GM19240 (cell line): ENCODE measurements around the gene LTBP2.

Source experiments
- DNase-seq: peaks from one replicate; pipeline ENCODE4 v3.0.0; 2011; ENCODE audit warnings: low spot score; ENCODE audit not compliant: insufficient read length

LTBP2 gene

DNA sequence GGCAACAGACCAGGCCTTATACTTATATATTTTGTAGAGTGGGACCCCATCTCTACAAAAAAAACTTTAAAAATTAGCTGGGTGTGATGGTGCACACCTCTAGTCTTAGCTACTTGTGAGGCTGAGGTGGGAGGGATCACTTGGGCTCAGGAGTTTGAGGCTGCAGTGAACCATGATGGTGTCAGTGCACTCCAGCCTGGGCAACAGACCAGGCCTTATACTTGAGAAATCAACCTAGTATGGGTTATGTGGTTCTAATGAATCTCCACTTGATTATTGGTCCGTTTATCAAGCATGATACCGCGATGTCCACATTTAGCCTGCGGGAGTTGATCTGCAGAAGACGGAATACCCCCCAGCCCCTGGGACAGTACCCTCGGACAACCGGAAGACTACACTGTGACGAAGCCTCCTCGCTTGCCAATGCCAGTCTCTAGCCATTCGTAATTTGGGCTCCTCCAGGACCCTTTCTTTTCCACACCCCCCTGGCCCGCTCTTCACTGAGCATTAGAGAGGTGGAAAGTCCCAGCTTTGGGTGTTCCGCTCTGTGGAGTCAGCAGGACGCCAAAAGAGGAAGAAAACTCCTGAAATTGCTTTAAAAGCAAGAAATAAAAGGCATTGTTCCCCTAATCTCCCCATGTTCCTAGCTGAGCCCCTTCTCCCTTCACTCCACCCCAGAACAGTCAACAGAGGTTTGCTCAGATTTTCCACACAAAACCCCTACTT lies 19.4 kb downstream of the LTBP2 start:
- DNase-seq: no peak

DNA sequence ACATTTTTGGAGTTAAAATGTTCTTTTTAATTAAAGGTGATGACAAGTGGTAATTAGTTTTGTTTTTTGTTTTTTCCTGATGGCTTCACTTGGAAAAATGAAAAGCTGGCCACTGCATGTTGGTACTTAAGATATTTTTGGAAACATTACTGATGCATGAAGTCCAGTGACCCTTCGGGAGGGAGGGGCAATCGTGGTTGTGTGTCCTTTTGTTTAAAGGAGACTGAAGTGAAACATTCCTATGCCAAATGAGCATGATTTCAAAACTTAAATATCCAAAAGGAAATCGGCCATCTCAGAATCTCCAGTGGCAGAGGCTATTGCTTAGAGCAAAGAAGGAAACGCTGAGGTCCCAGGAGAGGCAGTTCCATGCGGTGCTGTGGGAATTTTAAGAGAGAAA lies 20.1 kb downstream of the LTBP2 start:
- no peak for DNase-seq

DNA sequence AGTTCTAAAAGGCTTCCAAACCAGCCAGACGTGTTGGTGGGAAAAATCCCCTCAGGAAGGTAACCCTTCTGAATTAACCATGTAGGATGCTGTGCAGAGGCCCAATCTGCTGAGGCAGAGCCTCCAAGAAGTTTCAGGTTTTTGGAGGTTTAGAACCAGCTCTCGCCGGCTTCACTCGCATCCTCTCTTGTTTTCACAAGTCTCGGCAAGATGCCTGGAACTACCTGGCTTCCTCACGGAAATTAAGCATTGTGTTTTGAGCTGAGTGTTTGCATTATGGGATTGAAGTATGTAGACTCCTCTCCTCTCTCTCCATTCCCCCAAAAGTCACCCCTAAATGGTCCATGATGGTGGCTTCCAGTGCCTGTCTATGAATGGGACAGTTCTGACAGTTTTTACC lies 20.6 kb downstream of the LTBP2 start:
- no peak for DNase-seq

DNA sequence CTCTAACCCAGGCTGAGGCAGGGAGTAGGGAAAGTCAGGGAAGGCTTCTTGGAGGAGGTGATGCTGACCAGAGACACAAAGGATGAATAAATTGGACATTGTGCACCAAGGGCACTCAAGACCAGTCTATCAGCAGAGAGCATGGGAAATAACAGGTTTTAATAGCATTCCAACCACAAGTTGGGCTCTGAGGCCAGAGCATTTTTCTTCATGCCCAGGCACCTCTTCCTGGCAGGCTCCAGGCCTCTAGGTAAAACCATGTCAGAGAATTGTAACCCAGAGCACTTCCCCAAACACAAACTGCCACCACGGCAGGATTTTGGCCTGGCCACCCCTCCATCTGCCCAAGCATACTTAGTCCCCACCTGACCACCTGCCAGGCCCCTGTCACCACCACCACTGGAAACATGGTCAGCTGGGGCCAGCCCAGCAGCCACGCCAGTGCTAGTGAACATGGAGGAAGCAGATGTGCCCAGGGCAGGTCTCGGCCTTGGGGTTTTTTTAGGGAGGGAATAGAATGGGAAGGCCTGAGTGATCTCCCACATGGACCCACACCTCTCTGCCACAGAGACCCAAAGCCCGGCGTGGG lies 22.7 kb downstream of the LTBP2 start:
- no peak for DNase-seq

- no peak for DNase-seq
Observed at GRCh38 chr14:74587363-74587707, 24.7 kb downstream of the LTBP2 start.

DNA sequence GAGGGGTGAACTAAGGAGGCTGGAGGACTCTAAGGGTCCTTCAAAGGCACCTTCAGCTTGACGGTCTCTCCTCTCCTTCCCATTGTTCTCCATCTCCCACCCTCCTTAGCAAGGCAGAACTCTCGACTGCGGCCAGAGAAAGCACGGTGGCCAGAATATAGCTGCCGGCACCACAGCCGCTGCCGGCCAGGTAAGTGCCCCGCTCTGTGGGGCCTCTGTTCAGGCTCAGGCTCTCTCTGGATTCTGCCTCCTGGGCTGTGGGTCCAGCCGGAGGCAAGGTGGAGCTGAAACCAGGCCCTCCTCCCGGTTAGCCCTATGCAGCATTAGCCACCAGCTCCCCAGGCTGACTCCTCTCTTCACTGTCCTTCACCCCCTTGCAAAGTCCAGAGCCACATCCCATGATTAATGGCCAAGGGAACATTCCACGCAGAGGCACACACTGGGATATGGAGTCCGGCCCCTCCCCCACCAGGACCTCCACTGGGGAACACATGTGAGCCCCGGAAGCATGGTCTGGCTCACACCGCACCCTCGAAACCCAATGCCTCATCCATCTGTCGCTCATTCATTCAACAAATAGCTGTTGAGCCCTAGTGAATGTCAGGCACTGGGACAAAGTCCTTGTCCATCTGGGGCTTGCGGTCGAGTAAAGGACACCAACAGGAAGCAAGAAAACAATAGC lies 25.2 kb downstream of the LTBP2 start:
- DNase-seq: no peak

DNA sequence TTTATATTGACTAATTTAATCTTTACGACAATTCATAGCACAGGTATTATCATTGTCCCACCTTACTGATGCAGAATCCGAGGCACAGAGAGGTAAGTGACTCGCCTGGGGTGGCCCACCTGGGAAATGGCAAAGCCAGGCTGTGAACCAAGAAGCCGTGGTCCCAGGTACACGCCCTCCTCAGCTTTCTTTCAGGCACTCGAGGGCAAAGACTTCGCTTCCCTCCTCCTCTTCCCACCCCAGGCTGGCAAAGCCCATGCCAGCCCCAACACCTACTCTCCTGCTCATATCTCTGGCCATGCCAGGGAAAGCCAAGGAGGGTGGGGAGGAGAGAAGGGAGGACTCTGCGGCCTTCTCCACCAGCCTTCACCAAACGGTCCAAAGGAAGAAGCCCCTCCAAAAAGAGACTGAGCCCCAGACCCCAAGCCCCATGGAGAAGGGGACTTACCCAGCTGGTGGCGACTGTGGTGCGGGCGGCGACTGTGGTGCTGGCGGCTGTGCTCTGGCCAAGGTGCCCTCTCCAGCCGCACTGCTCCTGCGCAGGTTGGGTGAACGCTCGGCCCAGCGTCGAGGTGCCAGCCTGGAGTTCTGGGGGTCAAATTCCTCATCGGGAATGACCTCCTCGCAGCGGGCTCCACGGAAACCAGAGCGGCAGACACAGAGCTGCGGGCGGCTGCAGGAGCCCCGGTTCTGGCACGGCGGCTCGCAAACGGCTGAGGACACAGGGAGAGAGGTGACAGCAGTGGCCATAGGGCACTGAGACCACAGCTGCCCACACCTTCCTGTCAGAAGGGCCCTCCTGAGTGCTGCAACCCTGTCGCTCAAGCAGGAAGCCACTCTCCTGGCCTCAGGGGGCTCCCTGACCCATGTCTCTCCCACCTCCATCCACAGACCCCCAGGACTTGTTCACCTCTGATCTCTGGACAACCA lies 26.4 kb downstream of the LTBP2 start:
- no peak for DNase-seq

DNA sequence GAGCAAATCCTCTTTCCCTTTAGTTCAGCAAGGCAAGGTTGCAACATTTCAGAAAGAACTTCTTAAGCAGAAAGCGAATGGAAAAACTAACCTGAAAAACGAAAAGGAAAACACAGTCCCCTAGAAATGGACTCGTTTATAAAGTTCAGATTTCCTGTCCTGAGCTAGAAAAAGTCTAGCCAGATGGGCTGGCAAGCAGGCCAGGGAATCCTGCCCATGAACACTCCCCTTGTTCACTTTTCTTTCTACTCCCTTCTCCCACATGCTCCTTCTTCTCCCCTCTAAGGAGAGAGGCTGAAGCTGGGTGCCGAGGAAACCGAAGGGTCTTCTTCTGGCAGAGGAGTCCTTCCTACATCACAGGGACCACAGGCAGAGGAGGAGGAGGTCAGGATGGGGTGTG lies 27.1 kb downstream of the LTBP2 start:
- no peak for DNase-seq

DNA sequence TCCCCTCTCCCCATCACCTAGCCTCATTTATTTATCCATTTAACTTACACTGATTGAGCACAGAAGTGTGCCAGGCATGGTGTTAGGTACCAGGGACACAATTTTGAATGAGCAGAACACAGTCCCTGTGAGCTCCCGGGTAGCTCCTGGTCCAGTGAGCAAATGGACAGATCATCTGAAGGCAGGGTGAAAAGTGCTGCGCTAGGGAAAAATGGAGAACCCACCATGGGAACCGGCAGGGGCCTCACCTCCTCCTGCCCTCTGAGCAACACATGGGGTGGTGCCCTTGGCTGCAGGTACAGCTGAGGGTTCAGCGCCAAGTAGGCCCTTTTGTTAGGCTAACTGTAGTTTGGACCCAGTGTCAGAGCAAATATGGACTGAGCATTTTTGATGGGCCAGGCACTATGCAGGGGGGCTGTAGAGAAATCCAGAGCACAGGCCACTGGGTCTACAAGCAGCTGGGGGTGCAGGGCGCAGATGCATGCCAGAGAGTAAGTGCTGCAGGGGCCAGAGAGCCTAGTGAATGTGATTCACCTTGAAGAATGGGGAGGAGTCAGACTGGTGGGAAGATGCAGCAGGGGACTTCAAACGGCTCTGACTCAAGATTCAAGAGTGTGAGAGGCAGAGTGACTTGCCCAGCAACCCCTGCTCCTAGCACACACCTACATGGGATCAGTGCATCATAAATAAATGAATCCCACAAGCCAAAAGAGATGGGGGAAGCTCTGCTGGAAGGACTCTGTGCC lies 28.2 kb downstream of the LTBP2 start:
- no peak for DNase-seq

- no peak for DNase-seq
Observed at GRCh38 chr14:74582910-74583581, 29.0 kb downstream of the LTBP2 start.

DNA sequence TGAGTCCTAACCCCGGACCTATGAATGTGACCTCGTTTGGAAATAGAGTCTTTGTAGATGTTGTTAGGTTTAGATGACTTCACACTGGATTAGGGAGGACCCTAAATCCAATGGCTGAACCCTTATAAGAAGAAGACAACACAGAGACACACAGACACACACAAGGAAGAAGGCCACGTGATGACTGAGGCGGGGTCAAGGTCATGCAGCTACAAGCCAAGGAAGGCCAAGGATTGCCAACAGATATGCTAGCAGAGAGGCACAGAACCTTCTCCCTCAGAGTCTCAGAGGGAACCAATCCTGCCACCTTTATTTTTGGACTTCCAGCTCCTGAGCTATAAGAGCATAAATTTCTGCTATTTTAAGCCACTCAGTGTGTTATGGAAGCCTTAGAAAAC lies 31.8 kb downstream of the LTBP2 start:
- no peak for DNase-seq

DNA sequence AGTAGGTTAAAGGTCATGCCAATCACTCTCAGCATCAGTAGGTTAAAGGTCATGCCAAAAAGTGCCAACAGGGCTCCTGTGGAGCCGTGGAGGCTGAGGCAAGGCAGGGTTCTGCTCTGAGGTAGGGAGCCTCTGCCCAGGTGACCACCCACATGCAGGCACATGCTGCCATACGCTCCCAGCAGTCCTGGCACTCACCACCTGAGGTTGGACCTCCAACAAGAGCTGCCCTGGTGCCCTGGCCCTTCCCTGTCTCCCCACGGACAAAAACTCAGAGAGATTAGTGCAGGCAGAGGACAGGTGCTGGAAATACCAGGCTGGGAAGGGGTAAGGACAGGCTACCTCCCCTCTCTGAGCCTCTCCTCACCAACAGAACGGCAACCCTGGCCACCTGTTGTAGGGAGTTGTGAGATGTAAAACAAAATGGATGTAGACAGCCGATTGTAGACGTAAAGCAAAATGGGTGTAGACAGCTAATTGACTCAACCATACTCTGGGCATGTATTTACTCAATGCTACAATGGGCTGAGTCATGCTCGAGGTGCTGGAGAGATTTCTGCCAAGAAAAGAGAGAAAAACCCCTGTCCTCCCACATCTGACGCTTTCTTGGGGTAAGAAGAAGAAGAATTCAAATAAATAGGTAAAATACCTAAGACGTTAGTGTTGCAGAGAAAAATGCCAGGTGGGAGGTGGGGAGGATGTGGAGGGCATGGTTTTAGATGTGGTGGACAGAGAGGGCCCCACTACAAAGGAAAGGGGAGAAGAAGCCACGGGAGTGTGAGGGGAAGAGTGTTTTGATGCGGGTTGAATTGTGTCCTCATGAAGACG lies 32.4 kb downstream of the LTBP2 start:
- no peak for DNase-seq

- no peak for DNase-seq
Observed at GRCh38 chr14:74578479-74578878, 33.6 kb downstream of the LTBP2 start.

GRCh38 chr14:74577948-74578275 lies 34.1 kb downstream of the LTBP2 start:
- DNase-seq: no peak

GRCh38 chr14:74577247-74577947 lies 34.6 kb downstream of the LTBP2 start:
- DNase-seq: no peak

DNA sequence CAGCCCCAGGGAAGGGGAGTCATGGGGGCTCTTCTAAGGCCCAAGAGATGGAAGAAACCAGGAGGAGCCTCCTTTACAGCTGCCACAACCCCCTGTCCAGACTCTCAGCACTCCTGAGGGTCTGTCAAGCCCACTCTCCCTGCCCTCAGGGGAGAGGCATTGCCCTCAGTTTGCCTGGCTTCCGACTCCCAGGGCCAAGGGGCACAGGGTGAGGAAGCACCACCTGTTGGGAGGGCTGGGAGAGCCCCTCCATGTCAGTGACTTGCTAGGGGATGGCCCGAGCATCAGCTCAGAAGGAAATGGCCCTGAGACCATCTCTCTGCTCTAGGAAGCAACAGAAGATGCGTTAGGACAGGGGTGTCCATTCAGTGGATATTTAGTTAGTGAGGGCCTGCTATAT lies 36.1 kb downstream of the LTBP2 start:
- DNase-seq: no peak

DNA sequence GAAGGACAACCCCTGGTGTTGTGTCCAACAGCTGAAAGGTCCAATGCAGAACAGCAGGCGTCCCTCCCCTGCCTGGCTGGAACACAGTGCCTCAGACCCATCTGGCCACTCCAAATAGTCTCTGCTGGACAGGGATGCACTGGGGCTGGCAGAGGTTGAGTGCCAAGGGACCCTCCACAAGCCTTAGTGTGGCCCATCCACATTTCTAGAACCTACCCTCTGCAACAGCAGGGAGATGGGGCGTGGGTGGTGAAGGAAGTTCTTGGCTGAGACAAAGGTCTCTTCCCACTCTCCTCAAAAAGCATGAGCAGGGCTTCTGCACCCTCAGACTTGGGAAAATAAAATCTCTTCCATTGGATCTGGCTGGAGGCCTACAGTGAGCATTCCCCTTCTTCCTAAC lies 36.5 kb downstream of the LTBP2 start:
- DNase-seq: no peak

DNA sequence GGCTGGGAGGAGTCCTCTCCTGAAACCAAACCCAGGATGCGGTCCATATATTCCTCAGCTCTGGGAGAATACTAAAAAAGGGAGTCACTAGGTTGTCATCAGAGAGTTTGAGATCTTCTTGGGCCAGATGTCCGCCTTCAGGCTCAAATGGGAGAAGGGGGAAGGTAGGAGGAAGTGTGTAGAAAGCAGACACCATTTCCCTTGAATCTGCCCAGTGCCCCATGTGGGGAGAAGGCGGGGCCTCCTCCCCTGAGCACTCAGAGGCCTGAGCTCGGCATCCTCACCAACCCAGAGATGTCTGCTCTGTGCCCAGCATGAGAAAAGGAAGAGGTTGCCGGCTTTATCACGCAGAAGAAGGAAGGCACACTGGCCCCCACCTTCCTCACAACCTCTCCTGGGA lies 37.3 kb downstream of the LTBP2 start:
- no peak for DNase-seq

DNA sequence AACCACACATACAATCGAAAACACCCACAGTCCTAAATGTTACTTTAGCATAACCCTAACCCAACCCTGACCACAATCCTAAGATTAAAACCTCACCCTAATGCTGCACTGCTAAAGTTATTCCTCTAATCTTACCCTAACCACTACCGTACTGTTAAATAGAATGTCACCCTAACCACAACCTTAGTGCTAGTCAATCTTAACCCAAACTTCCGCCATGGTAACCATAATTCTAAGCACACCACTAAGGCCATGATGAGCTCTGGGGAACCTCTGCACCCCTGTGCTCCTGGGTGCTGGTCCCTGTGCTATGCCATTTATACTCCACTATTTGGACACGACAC lies 38.0 kb downstream of the LTBP2 start:
- DNase-seq: no peak
